ENCODE results near the gene BTBD7.

BTBD7 gene

GRCh38 chr14:93276031-93276716 is 56.7 kb downstream of the BTBD7 start:
- no peak for DNase-seq (ENCODE audit: low read depth, low spot score)
- no peak overlapping the region for H3K4me3 ChIP-seq (ENCODE audit: low read depth, low read length)
- in situ Hi-C loops (cut with HindIII; ENCODE audit: low sequenced_read_pairs) = no loop called here
- no peak for TF ChIP-seq CTCF (IDR thresholded peaks at IDR 0.05; ENCODE audit: low read depth, low read length)

DNA sequence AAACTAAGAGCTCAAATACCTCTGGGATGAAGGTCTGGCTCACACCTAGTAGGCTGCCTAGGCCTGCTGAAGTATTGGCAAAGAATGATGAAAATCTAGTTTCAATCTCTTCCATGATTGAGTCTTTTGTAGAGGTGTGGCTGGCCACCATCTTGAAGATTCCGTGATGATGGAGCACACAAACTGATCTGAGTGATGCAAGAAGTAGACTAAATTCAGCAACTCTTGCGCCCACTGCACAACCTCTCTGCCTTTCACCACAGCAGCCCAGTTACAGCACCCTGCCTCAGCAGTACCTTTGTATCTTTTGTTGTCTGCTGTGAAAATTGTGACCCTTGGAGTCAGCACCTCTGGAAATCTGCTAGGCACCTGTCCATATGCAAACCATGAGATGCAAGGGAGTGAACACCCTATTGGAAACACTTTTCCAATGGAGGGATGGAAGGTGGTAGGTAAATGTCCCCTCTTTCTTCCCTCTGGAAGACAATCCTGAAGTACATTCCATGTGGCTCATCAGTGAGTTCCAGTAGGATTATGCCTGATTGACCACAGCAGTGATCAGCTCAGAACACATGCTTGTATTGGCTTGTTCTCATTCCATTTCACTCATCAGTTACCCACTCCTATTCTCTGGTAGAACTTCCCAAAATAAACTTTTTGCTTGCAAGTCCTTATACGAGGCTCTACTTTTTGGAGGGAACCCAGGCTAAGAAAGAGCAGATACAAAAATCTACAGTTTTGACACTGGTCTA is 58.6 kb downstream of the BTBD7 start:
- TF ChIP-seq CTCF (IDR thresholded peaks at IDR 0.05; ENCODE audit: low read depth, low read length) = no peak
- in situ Hi-C loops (cut with HindIII; ENCODE audit: low sequenced_read_pairs) = no loop called here
- DNase-seq (ENCODE audit: low read depth, low spot score) = no peak
- no peak overlapping the region for H3K4me3 ChIP-seq (ENCODE audit: low read depth, low read length)

- in situ Hi-C loops (cut with HindIII; ENCODE audit: low sequenced_read_pairs) = no loop called here
- no peak overlapping the region for H3K4me3 ChIP-seq (ENCODE audit: low read depth, low read length)
- no peak for DNase-seq (ENCODE audit: low read depth, low spot score)
- no peak for TF ChIP-seq CTCF (IDR thresholded peaks at IDR 0.05; ENCODE audit: low read depth, low read length)
These were observed 61.7 kb downstream of the BTBD7 start for GRCh38 chr14:93271111-93271510.

DNA sequence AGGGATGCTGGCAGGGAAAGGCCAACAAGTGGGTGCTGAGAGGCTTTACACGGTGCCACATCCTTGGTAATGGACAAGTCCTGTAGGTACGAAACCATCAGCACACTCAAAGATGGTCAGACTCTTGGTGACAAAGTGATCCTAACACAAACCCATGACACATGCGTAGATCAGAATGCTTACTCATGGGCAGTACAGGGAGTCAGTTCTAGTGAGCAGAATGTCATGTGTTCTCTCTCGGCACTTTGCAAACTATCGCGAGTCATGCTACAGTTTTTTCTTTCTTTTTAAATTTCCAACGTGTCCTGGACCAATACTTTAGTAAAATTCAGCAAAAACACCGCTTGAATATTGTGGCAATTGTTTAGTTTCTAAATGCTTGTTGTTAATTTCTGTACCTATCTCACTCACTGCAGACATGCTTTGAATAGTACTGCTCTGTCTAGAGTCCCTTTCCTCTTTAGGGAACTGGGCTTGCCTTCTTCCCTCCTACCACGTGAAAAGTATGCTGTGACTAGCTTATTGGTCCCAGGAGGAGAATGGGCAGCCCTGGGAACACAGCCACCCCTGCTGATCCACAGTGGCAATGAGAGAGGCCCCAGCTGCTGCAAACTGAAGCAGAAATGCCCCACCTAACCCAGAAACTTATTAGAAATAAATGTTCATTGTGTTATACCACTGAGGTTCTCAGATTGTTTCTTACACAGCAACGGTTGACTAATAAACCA is 63.3 kb downstream of the BTBD7 start:
- H3K4me3 ChIP-seq (ENCODE audit: low read depth, low read length) = no peak overlapping the region
- peak; percentile 59 for DNase-seq (ENCODE audit: low read depth, low spot score)
- in situ Hi-C loops (cut with HindIII; ENCODE audit: low sequenced_read_pairs) = no loop called here
- no peak for TF ChIP-seq CTCF (IDR thresholded peaks at IDR 0.05; ENCODE audit: low read depth, low read length)

GRCh38 chr14:93268406-93268805 is 64.4 kb downstream of the BTBD7 start:
- DNase-seq (ENCODE audit: low read depth, low spot score) = no peak
- TF ChIP-seq CTCF (IDR thresholded peaks at IDR 0.05; ENCODE audit: low read depth, low read length) = no peak
- no peak overlapping the region for H3K4me3 ChIP-seq (ENCODE audit: low read depth, low read length)
- in situ Hi-C loops (cut with HindIII; ENCODE audit: low sequenced_read_pairs) = no loop called here

DNA sequence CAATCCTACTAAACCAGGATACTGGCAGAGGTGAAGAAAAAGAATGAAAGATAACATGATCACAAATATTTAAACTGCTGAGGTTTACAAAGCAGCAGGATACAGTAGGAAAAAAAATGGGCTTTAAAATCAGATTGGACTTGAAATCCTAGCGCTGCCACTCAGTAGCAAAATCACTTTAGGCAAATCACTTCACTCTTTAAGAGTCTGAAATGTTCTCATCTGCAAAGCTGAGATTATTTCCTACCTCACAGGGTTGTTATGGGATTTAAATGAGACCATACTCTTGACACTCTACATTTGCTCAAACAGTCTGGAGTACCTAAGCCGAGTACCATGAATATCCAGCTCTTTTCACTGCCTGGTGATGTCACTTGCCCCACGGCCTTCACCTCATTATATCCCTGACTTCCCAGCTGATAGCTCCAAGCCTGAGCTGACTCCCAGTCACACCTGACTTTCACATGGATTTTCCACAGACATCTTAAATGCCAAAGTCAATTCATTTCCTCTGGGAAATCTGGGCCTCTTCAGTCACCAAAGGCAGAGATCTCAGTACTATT is 65.6 kb downstream of the BTBD7 start:
- in situ Hi-C loops (cut with HindIII; ENCODE audit: low sequenced_read_pairs) = no loop called here
- DNase-seq (ENCODE audit: low read depth, low spot score) = no peak
- no peak overlapping the region for H3K4me3 ChIP-seq (ENCODE audit: low read depth, low read length)
- no peak for TF ChIP-seq CTCF (IDR thresholded peaks at IDR 0.05; ENCODE audit: low read depth, low read length)
